Parathyroid adenoma (tissue), 2 donors: ENCODE measurements around the gene CASKIN1.
A peak's percentile ranks its signal among the peaks of the same experiment; 100 is the strongest.

Source experiments
- H2AFZ ChIP-seq: fragments of 300-600 bp; sonication (generic); one replicate; pipeline ENCODE4 v1.7.0; 2017; ENCODE audit warnings: antibody characterized with exemption, mild to moderate bottlenecking
- H3K27ac ChIP-seq: fragments of 300-600 bp; sonication (generic); one replicate; pipeline ENCODE4 v1.7.0; 2017
- H3K27me3 ChIP-seq: fragments of 300-600 bp; sonication (generic); one replicate; pipeline ENCODE4 v1.7.0; 2017; ENCODE audit warnings: low read length; ENCODE audit not compliant: control insufficient read depth, insufficient read depth
- H3K36me3 ChIP-seq: fragments of 300-600 bp; sonication (generic); one replicate; pipeline ENCODE4 v1.7.0; 2017; ENCODE audit warnings: low read length; ENCODE audit not compliant: control insufficient read depth, insufficient read depth
- H3K4me1 ChIP-seq: fragments of 300-600 bp; sonication (generic); one replicate; pipeline ENCODE4 v1.7.0; 2017; ENCODE audit warnings: control low read depth
- H3K4me2 ChIP-seq: fragments of 300-600 bp; sonication (generic); one replicate; pipeline ENCODE4 v1.7.0; 2017; ENCODE audit warnings: low read length
- H3K4me3 ChIP-seq: fragments of 300-600 bp; sonication (generic); one replicate; pipeline ENCODE4 v1.7.0; 2017; ENCODE audit warnings: low read depth, low read length
- H3K79me2 ChIP-seq: fragments of 300-600 bp; sonication (generic); one replicate; pipeline ENCODE4 v1.7.0; 2017; ENCODE audit warnings: control low read depth
- H3K9ac ChIP-seq: fragments of 300-600 bp; sonication (generic); one replicate; pipeline ENCODE4 v1.7.0; 2017; ENCODE audit warnings: mild to moderate bottlenecking
- H3K9me3 ChIP-seq: fragments of 300-600 bp; sonication (generic); one replicate; pipeline ENCODE4 v1.7.0; 2017; ENCODE audit warnings: low read length; ENCODE audit not compliant: control insufficient read depth
- TF ChIP-seq, protein P1 (sequence below): fragments of 300-600 bp; sonication (generic); IDR thresholded peaks from one replicate; pipeline ENCODE4 v1.7.0; 2017; ENCODE audit warnings: antibody characterized with exemption, mild to moderate bottlenecking
- donor health status: primary hyperparathyroidism.

CASKIN1 gene, protein sequence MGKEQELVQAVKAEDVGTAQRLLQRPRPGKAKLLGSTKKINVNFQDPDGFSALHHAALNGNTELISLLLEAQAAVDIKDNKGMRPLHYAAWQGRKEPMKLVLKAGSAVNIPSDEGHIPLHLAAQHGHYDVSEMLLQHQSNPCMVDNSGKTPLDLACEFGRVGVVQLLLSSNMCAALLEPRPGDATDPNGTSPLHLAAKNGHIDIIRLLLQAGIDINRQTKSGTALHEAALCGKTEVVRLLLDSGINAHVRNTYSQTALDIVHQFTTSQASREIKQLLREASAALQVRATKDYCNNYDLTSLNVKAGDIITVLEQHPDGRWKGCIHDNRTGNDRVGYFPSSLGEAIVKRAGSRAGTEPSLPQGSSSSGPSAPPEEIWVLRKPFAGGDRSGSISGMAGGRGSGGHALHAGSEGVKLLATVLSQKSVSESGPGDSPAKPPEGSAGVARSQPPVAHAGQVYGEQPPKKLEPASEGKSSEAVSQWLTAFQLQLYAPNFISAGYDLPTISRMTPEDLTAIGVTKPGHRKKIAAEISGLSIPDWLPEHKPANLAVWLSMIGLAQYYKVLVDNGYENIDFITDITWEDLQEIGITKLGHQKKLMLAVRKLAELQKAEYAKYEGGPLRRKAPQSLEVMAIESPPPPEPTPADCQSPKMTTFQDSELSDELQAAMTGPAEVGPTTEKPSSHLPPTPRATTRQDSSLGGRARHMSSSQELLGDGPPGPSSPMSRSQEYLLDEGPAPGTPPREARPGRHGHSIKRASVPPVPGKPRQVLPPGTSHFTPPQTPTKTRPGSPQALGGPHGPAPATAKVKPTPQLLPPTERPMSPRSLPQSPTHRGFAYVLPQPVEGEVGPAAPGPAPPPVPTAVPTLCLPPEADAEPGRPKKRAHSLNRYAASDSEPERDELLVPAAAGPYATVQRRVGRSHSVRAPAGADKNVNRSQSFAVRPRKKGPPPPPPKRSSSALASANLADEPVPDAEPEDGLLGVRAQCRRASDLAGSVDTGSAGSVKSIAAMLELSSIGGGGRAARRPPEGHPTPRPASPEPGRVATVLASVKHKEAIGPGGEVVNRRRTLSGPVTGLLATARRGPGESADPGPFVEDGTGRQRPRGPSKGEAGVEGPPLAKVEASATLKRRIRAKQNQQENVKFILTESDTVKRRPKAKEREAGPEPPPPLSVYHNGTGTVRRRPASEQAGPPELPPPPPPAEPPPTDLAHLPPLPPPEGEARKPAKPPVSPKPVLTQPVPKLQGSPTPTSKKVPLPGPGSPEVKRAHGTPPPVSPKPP (N-terminal part only)

DNA sequence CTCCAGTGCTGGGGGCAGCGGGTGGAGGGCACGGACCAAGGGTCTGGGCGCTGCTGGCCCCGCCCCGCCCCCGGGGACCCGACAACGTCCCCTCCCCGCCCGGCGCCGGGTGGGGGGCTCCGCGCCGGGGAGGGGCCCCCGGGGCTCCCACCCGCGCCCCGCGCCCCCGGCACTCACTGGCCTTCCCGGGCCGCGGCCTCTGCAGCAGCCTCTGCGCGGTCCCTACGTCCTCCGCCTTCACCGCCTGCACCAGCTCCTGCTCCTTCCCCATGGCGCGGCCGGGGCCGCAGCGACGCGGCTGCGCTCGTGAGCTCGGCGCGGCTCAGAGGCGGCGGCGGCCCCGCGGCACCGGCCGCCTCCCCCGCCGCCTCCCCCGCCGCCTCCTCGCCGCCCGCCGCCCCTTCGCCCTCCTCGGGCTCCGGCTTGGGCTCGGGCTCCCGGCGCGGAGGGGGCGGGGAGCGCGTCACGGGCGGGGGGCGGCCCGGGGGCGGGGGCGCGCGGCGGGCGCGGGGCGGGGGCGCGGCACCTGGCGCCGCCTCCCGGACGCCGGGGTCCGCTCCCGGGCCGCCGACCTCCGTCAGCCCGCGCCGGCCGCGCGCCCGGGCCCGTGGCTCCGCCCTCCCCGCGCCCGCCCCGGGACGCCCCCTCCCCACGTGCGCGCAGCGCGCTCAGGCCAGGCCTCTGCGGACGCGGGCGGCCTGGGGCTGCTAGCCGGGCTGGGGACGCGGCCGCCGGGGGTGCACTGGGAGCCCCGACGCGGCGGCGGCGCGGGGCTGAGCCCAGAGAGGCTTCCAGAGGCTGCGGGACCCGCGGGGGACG, at the start of gene CASKIN1:
TSS of gene CASKIN1 (minus strand) at position 444 of the 819 bp plus-strand sequence. CDS start at position 271, 173 bp downstream.
- Histone ChIP-seq H3K27me3 (no peaks in the 10 kb centered on the region), H3K4me1 (peaks cover 7% of the 10 kb centered on the region), H3K4me2 (peak within 1 kb of the TSS; percentile 82), H3K79me2 (peaks cover 2% of the 10 kb centered on the region), H2AFZ (peak within 1 kb of the TSS; percentile 76), H3K36me3 (no peaks in the 10 kb centered on the region), H3K4me3 (peak within 1 kb of the TSS; percentile 53), H3K27ac (no peak within 1 kb of the TSS), H3K9ac (no peak within 1 kb of the TSS), H3K9me3 (no peaks in the 10 kb centered on the region)
- TF ChIP-seq, protein P1, sequence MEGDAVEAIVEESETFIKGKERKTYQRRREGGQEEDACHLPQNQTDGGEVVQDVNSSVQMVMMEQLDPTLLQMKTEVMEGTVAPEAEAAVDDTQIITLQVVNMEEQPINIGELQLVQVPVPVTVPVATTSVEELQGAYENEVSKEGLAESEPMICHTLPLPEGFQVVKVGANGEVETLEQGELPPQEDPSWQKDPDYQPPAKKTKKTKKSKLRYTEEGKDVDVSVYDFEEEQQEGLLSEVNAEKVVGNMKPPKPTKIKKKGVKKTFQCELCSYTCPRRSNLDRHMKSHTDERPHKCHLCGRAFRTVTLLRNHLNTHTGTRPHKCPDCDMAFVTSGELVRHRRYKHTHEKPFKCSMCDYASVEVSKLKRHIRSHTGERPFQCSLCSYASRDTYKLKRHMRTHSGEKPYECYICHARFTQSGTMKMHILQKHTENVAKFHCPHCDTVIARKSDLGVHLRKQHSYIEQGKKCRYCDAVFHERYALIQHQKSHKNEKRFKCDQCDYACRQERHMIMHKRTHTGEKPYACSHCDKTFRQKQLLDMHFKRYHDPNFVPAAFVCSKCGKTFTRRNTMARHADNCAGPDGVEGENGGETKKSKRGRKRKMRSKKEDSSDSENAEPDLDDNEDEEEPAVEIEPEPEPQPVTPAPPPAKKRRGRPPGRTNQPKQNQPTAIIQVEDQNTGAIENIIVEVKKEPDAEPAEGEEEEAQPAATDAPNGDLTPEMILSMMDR = no peak

DNA sequence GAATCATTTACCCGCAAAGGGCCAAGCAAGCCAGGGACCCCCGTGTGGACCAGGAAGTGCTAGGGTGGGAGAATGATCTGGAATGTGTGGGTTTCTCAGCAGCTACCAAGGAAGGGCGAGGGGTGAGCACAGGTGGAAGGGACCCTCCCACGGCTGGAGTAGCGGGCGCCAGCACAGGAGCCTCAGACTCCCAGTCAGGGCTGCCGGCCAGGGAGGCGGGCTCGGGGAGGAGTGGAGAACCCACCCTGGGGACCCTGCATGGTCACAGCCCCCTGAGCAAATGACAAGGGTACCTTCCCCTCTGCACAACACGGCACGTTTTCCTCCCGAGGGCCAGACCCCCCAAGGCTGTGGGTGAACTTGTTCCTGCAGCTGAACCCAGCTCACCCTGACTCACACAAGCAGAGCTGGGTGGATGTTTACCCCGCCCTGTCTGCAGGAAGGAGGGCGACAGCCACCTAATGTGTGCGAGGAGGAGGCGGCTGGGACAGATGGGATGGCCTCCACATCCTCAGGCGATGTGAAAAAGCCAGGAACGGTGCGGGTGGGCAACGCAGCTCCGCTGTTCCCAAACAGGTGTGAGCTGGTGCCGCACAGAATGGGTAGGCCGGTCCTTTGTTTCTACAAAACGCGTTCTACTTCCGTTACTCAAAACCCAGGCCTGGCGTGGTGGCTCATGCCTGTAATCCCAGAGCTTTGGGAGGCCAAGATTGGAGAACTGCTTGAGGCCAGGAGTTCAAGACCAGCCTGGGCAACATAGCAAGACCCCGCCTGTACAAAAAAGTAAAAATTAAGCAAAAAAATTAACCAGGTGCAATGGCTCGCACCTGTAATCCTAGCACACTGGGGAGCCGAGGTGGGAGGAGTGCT, 48.8 kb upstream of the CASKIN1 start:
- Histone ChIP-seq H3K79me2 (no peaks in the 10 kb centered on the region), H3K4me3 (no peak overlapping the region), H3K36me3 (no peaks in the 10 kb centered on the region)

DNA sequence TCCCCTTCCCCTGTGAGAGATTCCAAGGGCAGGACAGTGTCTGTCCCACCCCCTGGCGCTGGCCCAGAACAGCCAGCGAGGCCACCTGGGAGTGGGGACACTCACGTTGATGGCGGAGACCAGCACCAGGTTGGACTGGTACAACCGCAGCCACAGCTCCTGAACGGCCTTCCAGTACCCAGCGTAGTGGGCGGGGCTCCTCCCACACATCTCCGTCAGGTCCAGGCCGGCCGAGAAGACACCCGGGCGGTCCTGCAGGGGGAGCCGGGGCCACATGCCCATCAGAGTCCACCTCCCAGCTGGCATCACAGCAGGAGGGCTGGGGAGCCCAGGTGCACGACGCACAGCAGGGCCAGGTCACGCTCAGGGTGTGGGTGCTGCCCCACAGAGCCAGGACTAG, 47.9 kb upstream of the CASKIN1 start:
- Histone ChIP-seq H2AFZ (no peak overlapping the region), H3K79me2 (no peaks in the 10 kb centered on the region), H3K4me2 (no peak overlapping the region), H3K36me3 (no peaks in the 10 kb centered on the region), H3K9ac (no peak overlapping the region), H3K9me3 (no peaks in the 10 kb centered on the region), H3K27ac (no peak overlapping the region), H3K4me3 (no peak overlapping the region), H3K27me3 (no peaks in the 10 kb centered on the region), H3K4me1 (no peaks in the 10 kb centered on the region)
- TF ChIP-seq, protein P1 = no peak

More for the DNA sequence above, 48.8 kb upstream of the CASKIN1 start:
- no peak overlapping the region for H3K27ac ChIP-seq
- no peaks in the 10 kb centered on the region for H3K9me3 ChIP-seq
- TF ChIP-seq, protein P1 = no peak
- no peaks in the 10 kb centered on the region for H3K4me1 ChIP-seq
- no peak overlapping the region for H3K9ac ChIP-seq
- H3K4me2 ChIP-seq = no peak overlapping the region
- no peak overlapping the region for H2AFZ ChIP-seq
- no peaks in the 10 kb centered on the region for H3K27me3 ChIP-seq
